ENCODE results near the gene ATRN. TPM values are rescaled to one million over a fixed set of nuclear protein-coding genes. Genes with fewer than 3 reads are reported as not detected.
A peak's percentile ranks its signal among the peaks of the same experiment; 100 is the strongest.

ATRN gene
- total RNA-seq, 1 donor from 2014 or later = 37.0 TPM

GRCh38 chr20:3652676-3653596, 182.1 kb downstream of the ATRN start:
- no peaks in the 10 kb centered on the region for H3K9me3 Mint-ChIP-seq (ENCODE audit: unreplicated experiment)
- peaks cover 4% of the 10 kb centered on the region for H3K27me3 Mint-ChIP-seq (ENCODE audit: unreplicated experiment)
- peaks cover 3% of the 10 kb centered on the region for H3K4me1 Mint-ChIP-seq (ENCODE audit: unreplicated experiment)
- TF ChIP-seq, protein P1, sequence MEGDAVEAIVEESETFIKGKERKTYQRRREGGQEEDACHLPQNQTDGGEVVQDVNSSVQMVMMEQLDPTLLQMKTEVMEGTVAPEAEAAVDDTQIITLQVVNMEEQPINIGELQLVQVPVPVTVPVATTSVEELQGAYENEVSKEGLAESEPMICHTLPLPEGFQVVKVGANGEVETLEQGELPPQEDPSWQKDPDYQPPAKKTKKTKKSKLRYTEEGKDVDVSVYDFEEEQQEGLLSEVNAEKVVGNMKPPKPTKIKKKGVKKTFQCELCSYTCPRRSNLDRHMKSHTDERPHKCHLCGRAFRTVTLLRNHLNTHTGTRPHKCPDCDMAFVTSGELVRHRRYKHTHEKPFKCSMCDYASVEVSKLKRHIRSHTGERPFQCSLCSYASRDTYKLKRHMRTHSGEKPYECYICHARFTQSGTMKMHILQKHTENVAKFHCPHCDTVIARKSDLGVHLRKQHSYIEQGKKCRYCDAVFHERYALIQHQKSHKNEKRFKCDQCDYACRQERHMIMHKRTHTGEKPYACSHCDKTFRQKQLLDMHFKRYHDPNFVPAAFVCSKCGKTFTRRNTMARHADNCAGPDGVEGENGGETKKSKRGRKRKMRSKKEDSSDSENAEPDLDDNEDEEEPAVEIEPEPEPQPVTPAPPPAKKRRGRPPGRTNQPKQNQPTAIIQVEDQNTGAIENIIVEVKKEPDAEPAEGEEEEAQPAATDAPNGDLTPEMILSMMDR (IDR thresholded peaks at IDR 0.05; ENCODE audit: unreplicated experiment) = no peak
- no peak overlapping the region for H3K4me3 Mint-ChIP-seq (ENCODE audit: unreplicated experiment)
- DNase-seq (ENCODE audit: low spot score) = no peak
- peaks cover 8% of the 10 kb centered on the region for H3K36me3 Mint-ChIP-seq (ENCODE audit: low read depth, unreplicated experiment)
- no peak overlapping the region for H3K27ac Mint-ChIP-seq (ENCODE audit: unreplicated experiment)

DNA sequence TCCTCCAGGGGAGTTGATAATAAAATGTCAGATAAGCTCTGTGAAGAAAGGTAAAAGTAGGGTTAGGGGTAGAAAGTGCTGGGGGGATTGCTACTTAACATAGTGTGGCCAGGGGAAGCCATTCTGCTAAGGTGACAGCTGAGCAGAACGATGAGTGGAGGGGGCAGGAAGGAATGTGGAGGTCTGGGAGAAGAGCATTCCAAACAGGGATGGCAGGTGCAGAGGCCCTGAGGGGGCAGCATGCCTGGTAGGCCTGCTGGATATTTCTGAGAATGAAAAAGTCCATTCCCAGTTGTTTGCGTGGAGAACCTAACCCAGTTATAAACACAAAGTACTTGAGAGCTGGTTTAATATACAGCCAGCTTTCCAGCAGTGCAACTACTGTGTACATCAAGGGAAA, 183.1 kb downstream of the ATRN start:
- H3K27me3 Mint-ChIP-seq (ENCODE audit: unreplicated experiment) = peaks cover 2% of the 10 kb centered on the region
- no peak for DNase-seq (ENCODE audit: low spot score)
- H3K4me3 Mint-ChIP-seq (ENCODE audit: unreplicated experiment) = no peak overlapping the region
- H3K27ac Mint-ChIP-seq (ENCODE audit: unreplicated experiment) = peak overlapping the region; percentile 21
- H3K36me3 Mint-ChIP-seq (ENCODE audit: low read depth, unreplicated experiment) = peaks cover 7% of the 10 kb centered on the region
- H3K9me3 Mint-ChIP-seq (ENCODE audit: unreplicated experiment) = no peaks in the 10 kb centered on the region
- H3K4me1 Mint-ChIP-seq (ENCODE audit: unreplicated experiment) = peaks cover 4% of the 10 kb centered on the region
- TF ChIP-seq, protein P1 (IDR thresholded peaks at IDR 0.05; ENCODE audit: unreplicated experiment) = no peak

- no peak for DNase-seq (ENCODE audit: low spot score)
- TF ChIP-seq, protein P1 (IDR thresholded peaks at IDR 0.05; ENCODE audit: unreplicated experiment) = no peak
- H3K36me3 Mint-ChIP-seq (ENCODE audit: low read depth, unreplicated experiment) = peaks cover 8% of the 10 kb centered on the region
- peaks cover 4% of the 10 kb centered on the region for H3K27me3 Mint-ChIP-seq (ENCODE audit: unreplicated experiment)
- H3K4me1 Mint-ChIP-seq (ENCODE audit: unreplicated experiment) = peaks cover 5% of the 10 kb centered on the region
- H3K4me3 Mint-ChIP-seq (ENCODE audit: unreplicated experiment) = no peak overlapping the region
- no peak overlapping the region for H3K27ac Mint-ChIP-seq (ENCODE audit: unreplicated experiment)
- no peaks in the 10 kb centered on the region for H3K9me3 Mint-ChIP-seq (ENCODE audit: unreplicated experiment)
Measured at GRCh38 chr20:3654326-3655130, 183.7 kb downstream of the ATRN start.

- no peak overlapping the region for H3K4me3 Mint-ChIP-seq (ENCODE audit: unreplicated experiment)
- peaks cover 8% of the 10 kb centered on the region for H3K36me3 Mint-ChIP-seq (ENCODE audit: low read depth, unreplicated experiment)
- TF ChIP-seq, protein P1 (IDR thresholded peaks at IDR 0.05; ENCODE audit: unreplicated experiment) = no peak
- DNase-seq (ENCODE audit: low spot score) = no peak
- H3K27ac Mint-ChIP-seq (ENCODE audit: unreplicated experiment) = no peak overlapping the region
- peaks cover 6% of the 10 kb centered on the region for H3K27me3 Mint-ChIP-seq (ENCODE audit: unreplicated experiment)
- H3K9me3 Mint-ChIP-seq (ENCODE audit: unreplicated experiment) = no peaks in the 10 kb centered on the region
- H3K4me1 Mint-ChIP-seq (ENCODE audit: unreplicated experiment) = peaks cover 5% of the 10 kb centered on the region
Measured at GRCh38 chr20:3655131-3655405, 184.2 kb downstream of the ATRN start.
